PC-3 (cell line): Measurements from ENCODE around the gene PHF2. TPM values are rescaled to one million over a fixed set of nuclear protein-coding genes. Genes with fewer than 3 reads are reported as not detected.

ENCODE experiments used
- ATAC-seq: fragments of 200-7000 bp; cut with Tn5 transposase; 2 replicates; pipeline ENCODE4 v1.9.1; 2020; ENCODE audit warnings: mild to moderate bottlenecking, moderate library complexity
- BruUV-seq: library from RNA; stranded (reverse); fragments of 400-500 nt; replicated peaks from 2 replicates; lab custom pipeline; 2021; lab: Mats Ljungman, UMichigan
- CTCF ChIA-PET: fragments of 300-600 bp; sonication (Branson Sonifier 250); formaldehyde crosslinking; loops from one replicate; lab custom pipeline; 2022; ENCODE audit warnings: antibody characterized with exemption; lab: Charles Lee
- POLR2A ChIA-PET: fragments of 300-600 bp; sonication (Branson Sonifier 250); formaldehyde crosslinking; loops from one replicate; lab custom pipeline; 2022; ENCODE audit warnings: antibody characterized with exemption; ENCODE audit not compliant: unreplicated experiment; lab: Charles Lee
- DNase-seq: peaks from one replicate; pipeline ENCODE4 v3.0.0-alpha.2; 2015
- H2AFZ ChIP-seq: fragments of 300-600 bp; sonication (generic); 2 replicates; pipeline ENCODE4 v1.6.0; 2016; ENCODE audit warnings: antibody characterized with exemption, low read length
- H3F3A ChIP-seq: fragments of 300-600 bp; sonication (generic); one replicate; pipeline ENCODE4 v1.6.0; 2017; ENCODE audit warnings: antibody characterized with exemption, low read length, control low read depth, mild to moderate bottlenecking; ENCODE audit not compliant: unreplicated experiment
- H3K27ac ChIP-seq: fragments of 300-600 bp; sonication (generic); 2 replicates; pipeline ENCODE4 v1.5.1; 2016; ENCODE audit warnings: mild to moderate bottlenecking, low read length
- H3K27me3 ChIP-seq: fragments of 300-600 bp; sonication (generic); 2 replicates; pipeline ENCODE4 v1.6.1; 2016; ENCODE audit warnings: low read length, mixed read lengths
- H3K36me3 ChIP-seq: fragments of 300-600 bp; sonication (generic); 2 replicates; pipeline ENCODE4 v1.6.1; 2016; ENCODE audit warnings: low read depth, mixed run types, low read length, mixed read lengths
- H3K4me1 ChIP-seq: fragments of 300-600 bp; sonication (generic); 2 replicates; pipeline ENCODE4 v1.5.1; 2016; ENCODE audit warnings: low read length; ENCODE audit not compliant: insufficient read depth
- H3K4me2 ChIP-seq: fragments of 300-600 bp; sonication (generic); 2 replicates; pipeline ENCODE4 v1.6.0; 2016; ENCODE audit warnings: low read length
- H3K4me3 ChIP-seq: fragments of 300-600 bp; sonication (generic); 2 replicates; pipeline ENCODE4 v1.5.1; 2016; ENCODE audit warnings: mild to moderate bottlenecking, low read length, mixed read lengths
- H3K79me2 ChIP-seq: fragments of 300-600 bp; sonication (generic); 2 replicates; pipeline ENCODE4 v1.6.1; 2017; ENCODE audit warnings: low read length, mixed read lengths
- H3K9ac ChIP-seq: fragments of 300-600 bp; sonication (generic); 2 replicates; pipeline ENCODE4 v1.6.0; 2016; ENCODE audit warnings: mild to moderate bottlenecking, low read length
- H3K9me2 ChIP-seq: fragments of 300-600 bp; sonication (generic); replicated peaks from 2 replicates; pipeline ENCODE4 v1.6.1; 2016; ENCODE audit warnings: mixed run types, low read length, mixed read lengths
- H3K9me3 ChIP-seq: fragments of 300-600 bp; sonication (generic); 2 replicates; pipeline ENCODE4 v1.6.1; 2016; ENCODE audit warnings: low read length, mixed read lengths
- H4K20me1 ChIP-seq: fragments of 300-600 bp; sonication (generic); 2 replicates; pipeline ENCODE4 v1.6.1; 2016; ENCODE audit warnings: low read length, mixed read lengths
- EZH2 ChIP-seq: fragments of 300-600 bp; sonication (generic); IDR thresholded peaks from one replicate; pipeline ENCODE4 v1.6.1; 2017; ENCODE audit warnings: antibody characterized with exemption, mild to moderate bottlenecking, low read length; ENCODE audit not compliant: unreplicated experiment
- EZH2phosphoT487 ChIP-seq: fragments of 300-600 bp; sonication (generic); IDR thresholded peaks from 2 replicates; pipeline ENCODE4 v1.6.1; 2018; ENCODE audit warnings: mild to moderate bottlenecking, antibody characterized with exemption, low read length, borderline replicate concordance
- intact Hi-C: fragments of 100-400 bp; cut with micrococcal nuclease; formaldehyde crosslinking; loops from 2 replicates; pipeline ENCODE4 v1.9.0; 2023
- total RNA-seq: library from RNA; depleted of rRNA; stranded (reverse); fragments of >200 nt; gene quantifications from 2 replicates; pipeline ENCODE4 v1.2.3, GENCODE V29; 2014
- TF ChIP-seq, protein P1 (sequence below): fragments of 300-600 bp; sonication (generic); conservative IDR thresholded peaks from 2 replicates; pipeline ENCODE4 v1.5.1; 2017; ENCODE audit warnings: antibody characterized with exemption, low read depth, mild to moderate bottlenecking, low read length

The PHF2 gene
- total RNA-seq, 1 experiment from 2014 or later, result 10.6 TPM

DNA sequence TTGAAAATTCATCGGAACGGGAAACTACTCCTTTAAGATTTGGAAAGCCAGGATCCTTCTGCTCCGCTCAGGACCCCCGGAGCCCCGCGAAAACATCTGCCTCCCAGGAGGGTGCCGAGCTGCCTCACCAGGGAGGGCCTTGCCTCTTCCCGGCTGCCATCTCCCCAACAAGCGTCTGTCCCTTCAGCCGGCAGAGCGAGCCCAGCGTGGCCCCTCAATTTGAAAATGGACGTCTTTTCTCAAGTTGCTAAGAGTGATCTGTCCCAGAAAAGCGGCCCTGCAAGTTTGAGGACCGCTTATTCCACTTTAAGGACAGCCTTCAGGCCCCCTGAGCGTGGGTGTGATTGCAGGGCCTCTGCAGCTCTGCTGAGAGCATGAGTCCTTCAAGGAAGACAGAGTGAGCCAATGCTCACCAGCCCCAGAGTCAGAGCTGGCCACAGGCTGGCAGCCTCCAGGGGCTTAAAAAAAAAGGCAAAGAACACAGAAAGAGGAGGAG lies 101.3 kb downstream of the PHF2 start:
- Histone ChIP-seq H4K20me1 (no peaks in the 10 kb centered on the region), H3K4me1 (no peaks in the 10 kb centered on the region), H3K4me2 (no peak overlapping the region), H3K79me2 (no peaks in the 10 kb centered on the region), H3K27ac (no peak overlapping the region), H3K27me3 (no peaks in the 10 kb centered on the region), H3K36me3 (no peaks in the 10 kb centered on the region), H3K9me3 (no peaks in the 10 kb centered on the region), H3K4me3 (no peak overlapping the region), H2AFZ (no peak overlapping the region), H3K9me2 (no peaks in the 10 kb centered on the region), H3K9ac (no peak overlapping the region), H3F3A (no peaks in the 10 kb centered on the region)
- ChIA-PET CTCF (no interaction called here), POLR2A (no interaction called here)
- no peak for TF ChIP-seq EZH2
- no peak for TF ChIP-seq EZH2phosphoT487
- TF ChIP-seq, protein P1, sequence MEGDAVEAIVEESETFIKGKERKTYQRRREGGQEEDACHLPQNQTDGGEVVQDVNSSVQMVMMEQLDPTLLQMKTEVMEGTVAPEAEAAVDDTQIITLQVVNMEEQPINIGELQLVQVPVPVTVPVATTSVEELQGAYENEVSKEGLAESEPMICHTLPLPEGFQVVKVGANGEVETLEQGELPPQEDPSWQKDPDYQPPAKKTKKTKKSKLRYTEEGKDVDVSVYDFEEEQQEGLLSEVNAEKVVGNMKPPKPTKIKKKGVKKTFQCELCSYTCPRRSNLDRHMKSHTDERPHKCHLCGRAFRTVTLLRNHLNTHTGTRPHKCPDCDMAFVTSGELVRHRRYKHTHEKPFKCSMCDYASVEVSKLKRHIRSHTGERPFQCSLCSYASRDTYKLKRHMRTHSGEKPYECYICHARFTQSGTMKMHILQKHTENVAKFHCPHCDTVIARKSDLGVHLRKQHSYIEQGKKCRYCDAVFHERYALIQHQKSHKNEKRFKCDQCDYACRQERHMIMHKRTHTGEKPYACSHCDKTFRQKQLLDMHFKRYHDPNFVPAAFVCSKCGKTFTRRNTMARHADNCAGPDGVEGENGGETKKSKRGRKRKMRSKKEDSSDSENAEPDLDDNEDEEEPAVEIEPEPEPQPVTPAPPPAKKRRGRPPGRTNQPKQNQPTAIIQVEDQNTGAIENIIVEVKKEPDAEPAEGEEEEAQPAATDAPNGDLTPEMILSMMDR, result no peak
- intact Hi-C loops, result no loop called here
- no TSS peak for BruUV-seq
- DNase-seq (no peak), ATAC-seq (no peak)

DNA sequence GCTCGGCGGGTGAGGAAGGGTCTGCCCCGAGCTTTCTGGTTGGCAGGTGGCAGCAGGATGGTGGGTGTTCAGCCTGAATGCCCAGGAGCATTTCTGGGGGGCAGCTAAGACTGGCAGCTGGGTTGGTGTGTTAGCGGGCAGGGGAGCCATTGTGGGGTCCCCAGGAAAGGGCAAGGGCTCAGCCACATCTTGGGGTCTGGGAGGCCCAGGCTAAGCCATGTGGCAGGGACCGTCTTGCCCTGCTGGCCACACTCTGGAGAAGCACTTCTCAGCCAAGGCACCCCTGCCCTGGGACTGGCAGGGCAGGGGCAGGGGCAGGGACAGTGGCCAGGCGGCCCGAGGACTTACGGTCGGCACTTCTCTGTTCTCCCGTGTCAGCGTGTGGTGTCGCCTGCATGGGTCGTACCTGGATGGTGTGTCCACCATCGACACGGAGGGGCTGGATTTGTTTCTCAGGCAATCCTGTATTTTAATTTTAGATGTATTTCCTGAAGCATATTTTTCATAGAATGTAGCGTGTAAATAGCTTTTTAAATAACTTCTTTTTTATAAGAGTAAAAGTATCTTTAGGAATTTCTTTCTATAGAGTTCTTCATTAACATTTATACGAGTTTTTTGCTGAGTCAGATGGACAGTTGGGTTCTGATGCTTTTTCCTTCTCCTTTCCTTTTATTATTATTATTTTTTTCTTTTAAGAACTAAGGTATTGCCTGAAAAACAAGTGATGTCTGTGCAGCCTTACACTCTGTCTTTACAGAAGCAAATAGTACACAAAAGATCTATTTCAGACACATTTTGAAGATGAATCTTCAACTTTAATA lies 102.0 kb downstream of the PHF2 start:
- POLR2A ChIA-PET, result no interaction called here
- Histone ChIP-seq H3K4me2 (no peak overlapping the region), H3K9ac (no peak overlapping the region), H3K9me2 (no peaks in the 10 kb centered on the region), H3K27ac (no peak overlapping the region), H3K79me2 (no peaks in the 10 kb centered on the region), H3K27me3 (no peaks in the 10 kb centered on the region), H3K4me3 (no peak overlapping the region), H3K9me3 (no peaks in the 10 kb centered on the region), H2AFZ (no peak overlapping the region), H3K36me3 (no peaks in the 10 kb centered on the region), H3K4me1 (no peaks in the 10 kb centered on the region), H3F3A (no peaks in the 10 kb centered on the region), H4K20me1 (no peaks in the 10 kb centered on the region)
- intact Hi-C loops, result no loop called here
- DNase-seq (no peak), ATAC-seq (no peak)
- TF ChIP-seq EZH2 (no peak), EZH2phosphoT487 (no peak)
- TF ChIP-seq, protein P1, result no peak
- CTCF ChIA-PET, result no interaction called here
- TSS peak; percentile 39 for BruUV-seq
